T-helper 9 cell (primary cell): ENCODE results near the gene MIA.
A peak's percentile ranks its signal among the peaks of the same experiment; 100 is the strongest.
"Not testable (repeated sequence)": the region's sequence is repeated elsewhere in the genome, so short reads cannot be mapped to it uniquely, and the experiment has no call there.

Source experiments
- DNase-seq: peaks from one replicate; pipeline ENCODE4 v3.0.0-alpha.2; 2020
- total RNA-seq, 2 donors: gene quantifications; one replicate each; lab custom pipeline; 2026; lab: John Stamatoyannopoulos, UW

The MIA gene
- total RNA-seq = 0 to 0.07 reads per million in 2 donors

DNA sequence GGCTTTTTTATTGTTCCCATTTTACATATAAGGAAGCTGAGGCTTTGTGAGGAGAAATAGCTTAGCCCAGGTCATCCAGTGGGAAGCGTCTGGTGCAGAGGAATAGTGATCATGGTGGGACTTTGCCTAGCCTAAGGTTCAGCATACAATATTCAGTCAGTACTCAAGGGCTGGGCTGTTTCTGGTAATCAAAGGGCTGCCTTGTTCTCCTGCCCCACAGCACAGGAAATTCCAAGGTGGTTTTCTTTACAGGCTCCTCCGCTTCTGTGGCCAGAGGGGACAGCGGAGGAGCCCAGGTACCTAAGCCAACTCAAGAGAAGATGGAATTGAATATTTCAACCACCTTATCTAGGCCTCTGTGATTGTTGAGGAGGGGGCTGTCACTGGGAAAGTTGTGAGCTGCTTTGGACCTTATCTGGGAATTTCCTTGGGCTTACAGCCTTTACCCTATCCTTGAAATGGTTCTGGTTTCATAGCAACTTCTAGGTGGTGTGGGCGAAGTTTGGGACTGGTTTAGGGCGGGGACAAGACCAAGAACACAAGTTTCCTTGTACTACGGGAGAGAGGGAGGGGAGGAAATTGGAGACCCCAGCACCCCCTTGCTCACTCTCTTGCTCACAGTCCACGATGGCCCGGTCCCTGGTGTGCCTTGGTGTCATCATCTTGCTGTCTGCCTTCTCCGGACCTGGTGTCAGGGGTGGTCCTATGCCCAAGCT is at the start of gene MIA:
MIA (plus strand) TSS at position 606 of the 716 bp plus-strand sequence; CDS start at position 628, 22 bp downstream.
- no peak for DNase-seq

DNA sequence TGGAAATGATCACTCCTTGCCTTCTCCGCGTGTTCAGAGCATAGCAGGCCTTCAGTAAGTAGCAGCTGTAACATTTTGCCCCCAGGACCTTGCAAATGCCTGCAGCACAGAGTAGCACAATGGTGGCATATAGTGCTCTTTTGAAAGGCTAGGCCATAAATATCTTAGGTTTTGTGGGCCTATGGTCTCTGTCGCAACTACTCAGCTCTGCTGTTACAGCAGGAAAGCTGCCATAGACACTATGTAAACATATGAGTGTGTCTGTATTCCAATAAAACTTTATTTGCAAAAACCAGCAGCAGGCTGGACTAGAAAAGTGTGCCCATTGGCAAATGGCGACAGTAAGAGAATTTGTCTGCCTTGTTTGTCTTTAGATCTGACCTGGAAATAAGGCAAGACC is 49.0 kb upstream of the MIA start:
- no peak for DNase-seq

DNA sequence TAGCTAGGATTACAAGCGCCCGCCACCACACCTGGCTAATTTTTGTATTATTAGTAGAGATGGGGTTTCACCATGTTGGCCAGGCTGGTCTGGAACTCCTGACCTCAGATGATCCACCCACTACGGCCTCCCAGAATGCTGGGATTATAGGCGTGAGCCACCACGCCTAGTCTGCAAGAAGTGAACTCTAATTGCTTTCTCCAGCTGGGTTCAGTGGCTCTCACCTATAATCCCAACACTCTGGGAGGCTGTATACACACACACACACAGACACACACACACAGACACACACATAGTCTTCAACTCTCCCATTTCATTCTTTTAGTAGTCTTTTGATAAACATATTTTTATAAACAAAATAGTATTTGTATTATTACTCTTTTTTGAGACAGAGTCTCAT is 45.3 kb upstream of the MIA start:
- DNase-seq = not testable (repeated sequence)

DNA sequence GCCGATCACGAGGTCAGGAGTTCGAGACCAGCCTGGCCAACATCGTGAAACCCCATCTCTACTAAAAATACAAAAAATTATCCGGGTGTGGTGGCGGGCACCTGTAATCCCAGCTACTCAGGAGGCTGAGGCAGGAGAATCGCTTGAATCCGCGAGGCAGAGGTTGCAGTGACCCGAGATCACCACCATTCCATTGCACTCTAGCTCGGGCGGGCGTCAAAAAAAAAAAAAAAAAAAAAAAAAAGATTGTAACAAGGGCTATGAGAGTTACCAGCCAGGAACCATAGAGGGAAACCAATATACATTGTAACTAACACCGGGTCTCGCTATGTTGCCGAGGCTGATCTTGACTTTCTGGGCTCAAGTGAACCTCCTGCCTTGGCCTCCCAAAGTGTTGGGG is 43.0 kb upstream of the MIA start:
- DNase-seq = not testable (repeated sequence)

DNA sequence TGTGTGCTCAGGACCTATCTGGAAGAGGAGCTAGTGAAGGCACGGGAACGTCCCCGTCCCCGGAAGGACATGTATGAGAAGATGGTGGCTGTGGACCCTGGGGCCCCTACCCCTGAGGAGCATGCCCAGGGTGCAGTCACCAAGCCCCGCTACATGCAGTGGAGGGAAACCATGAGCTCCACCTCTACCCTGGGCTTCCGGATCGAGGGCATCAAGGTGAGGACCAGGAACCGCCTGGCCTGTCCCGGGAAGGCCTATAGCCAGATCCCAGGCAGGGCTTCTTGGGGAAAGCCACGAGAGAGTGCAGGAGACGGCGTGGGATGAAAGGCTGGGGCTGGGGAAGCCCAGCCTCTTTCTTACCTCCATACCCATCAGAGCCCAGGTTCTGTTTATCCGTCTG is 42.2 kb upstream of the MIA start:
- DNase-seq = no peak

DNA sequence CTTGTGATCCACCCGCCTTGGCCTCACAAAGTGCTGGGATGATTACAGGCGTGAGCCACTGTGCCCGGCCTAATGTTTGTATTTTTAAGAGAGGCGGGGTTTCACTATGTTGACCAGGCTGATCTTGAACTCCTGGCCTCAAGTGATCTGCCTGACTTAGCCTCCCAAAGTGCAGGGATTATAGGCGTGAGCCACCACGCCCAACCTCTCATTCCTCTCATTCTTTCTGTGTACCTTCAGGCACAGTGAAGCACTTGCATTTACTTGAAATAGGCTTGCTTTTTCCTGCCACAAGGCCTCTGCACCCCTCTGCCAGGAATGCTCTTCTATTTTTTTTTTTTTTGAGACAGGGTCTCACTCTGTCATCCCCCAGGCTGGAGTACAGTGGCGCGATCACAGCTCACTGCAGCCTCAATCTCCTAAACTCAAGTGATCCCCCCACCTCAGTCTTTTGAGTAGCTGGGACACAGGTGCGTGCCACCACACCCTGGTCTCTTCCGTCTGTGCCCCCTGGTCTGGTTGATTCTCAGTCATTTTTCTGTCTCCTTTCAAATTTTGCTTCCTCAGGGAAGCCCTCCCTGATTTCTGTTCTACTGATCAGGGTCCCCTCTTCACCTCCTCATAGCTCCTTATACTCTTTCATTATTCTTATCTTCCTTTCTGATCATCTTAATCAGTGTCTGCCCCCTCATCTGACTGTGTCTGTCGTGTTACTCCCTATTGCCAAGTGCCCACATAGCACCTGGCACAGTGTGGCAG is 40.1 kb upstream of the MIA start:
- no peak for DNase-seq

DNA sequence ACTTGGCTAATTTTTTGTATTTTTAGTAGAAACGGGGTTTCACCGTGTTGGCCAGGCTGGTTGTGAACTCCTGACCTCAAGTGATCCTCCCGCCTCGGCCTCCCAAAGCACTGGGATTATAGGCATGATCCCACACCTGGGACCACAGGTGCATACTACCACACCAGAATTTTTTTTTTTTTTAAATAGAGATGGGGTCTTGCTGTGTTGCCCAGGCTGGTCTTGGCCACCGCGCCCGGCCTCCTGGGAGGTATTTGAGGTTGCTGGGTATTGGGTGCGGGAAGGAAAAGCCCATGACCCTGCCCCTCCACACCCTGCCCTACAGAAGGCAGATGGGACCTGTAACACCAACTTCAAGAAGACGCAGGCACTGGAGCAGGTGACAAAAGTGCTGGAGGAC is 38.7 kb upstream of the MIA start:
- no peak for DNase-seq

DNA sequence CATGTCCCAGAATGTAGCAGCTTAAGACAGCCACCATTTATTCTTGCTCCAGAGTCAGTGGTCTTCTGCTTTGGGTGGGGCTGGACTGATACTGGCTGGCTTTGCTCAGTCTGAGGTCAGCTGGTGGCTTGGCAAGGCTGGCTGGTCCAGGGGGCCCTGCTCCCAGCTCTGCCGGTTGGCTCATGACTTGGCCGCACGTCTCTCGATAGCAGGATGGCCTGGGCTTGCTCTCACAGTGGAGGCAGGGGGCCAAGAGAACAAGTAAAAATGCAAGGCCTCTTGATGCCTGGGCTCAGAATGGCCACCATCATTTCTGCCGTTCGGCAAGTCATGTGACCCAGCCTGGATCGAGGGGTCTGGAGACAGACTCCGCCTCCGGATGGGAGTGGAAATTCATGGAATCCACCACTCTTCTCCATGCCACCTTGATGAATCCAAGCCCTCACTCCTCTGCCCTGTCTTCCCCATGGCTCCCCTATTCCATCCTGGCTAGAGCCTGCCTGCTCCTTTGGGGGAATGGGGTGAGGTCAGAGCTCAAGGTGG is 38.1 kb upstream of the MIA start:
- no peak for DNase-seq

DNA sequence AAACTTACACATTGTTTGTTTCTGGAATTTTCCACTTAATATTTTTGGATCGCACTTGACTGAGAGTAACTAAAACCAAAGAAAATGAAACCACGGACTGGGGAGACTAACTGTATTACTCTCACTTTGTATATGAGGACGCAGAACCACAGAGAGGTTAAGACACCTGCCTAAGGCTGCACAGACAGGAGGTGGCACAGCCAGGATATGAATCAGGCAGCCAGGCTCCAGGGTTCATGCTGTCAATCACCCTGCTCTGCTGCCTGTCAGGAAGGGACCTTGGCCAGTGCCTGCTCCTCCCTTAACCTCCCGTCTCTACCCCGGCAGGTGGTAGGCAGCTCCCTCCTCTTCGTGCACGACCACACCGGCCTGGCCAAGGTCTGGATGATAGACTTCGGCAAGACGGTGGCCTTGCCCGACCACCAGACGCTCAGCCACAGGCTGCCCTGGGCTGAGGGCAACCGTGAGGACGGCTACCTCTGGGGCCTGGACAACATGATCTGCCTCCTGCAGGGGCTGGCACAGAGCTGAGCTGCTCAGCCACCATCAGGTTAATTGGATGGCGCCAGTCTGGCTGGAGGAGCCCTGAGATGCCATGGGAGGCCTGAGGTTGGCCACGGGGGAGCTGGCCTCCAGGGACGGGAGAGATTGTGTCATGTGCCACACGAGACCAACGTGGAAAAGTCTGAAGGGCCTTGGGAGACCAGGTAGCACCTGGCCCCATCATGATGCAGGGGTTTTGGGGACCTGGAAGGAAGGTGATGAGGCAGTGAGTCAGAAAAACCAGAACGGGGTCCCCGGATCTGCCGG is 36.1 kb upstream of the MIA start:
- DNase-seq = no peak

DNA sequence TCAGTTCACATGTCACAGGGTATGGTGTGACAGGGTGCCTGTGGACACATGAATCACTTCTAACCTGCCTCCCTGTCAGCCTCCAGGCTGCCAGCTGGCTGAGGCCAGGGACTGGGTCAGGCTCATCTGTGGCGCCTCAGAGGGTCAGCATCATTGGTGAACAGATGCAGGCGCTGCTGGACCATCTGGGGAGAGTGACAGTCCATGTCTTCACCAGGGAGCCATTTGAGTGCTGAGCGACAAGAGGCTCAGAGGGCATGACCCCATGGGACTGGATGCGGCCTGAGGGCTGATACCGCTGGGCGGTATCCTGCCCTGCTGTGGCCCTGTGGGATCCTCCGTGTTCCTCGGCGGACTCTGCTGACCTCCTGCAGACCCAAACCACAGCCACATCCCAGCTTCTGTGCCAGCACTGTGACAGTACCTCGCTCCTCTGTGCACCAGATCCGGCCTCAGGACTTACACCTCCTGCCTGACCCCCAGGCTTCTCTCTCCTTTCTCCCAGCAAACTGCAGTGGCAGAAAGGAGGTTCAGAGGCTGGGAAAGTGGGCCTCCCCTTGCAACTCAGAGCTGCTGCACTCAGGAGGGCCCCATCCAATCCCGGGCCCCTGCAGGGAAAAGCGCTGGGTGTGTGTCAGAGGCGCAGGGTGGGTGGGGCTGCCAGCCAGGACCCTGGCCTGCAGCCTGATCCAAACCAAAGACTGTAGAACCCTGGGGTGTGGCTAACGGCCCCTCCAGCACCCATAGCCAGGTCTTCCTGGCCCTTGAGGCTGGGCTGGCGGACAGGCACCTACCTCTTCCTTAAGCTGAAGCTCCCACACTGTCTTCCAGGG is 35.2 kb upstream of the MIA start:
- no peak for DNase-seq

DNA sequence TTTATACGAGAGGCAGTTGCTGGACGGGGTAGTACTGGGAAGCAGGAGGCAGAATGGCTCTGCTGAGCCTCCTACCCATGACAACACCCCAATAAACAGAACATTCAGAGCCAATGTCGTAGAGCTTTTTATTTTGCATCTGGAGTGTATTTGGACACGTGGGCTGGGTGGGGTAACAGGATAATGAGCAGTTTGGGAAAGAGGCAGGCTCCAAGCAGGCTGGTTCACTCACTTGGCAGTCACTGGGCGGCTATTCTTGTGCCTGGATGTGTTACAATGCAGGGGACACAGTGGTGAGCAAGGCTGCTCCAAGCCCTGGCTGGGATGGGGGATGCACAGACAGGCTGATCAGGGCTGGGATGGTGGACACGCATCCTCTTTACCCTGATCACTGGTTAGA is 34.6 kb upstream of the MIA start:
- DNase-seq = no peak

DNA sequence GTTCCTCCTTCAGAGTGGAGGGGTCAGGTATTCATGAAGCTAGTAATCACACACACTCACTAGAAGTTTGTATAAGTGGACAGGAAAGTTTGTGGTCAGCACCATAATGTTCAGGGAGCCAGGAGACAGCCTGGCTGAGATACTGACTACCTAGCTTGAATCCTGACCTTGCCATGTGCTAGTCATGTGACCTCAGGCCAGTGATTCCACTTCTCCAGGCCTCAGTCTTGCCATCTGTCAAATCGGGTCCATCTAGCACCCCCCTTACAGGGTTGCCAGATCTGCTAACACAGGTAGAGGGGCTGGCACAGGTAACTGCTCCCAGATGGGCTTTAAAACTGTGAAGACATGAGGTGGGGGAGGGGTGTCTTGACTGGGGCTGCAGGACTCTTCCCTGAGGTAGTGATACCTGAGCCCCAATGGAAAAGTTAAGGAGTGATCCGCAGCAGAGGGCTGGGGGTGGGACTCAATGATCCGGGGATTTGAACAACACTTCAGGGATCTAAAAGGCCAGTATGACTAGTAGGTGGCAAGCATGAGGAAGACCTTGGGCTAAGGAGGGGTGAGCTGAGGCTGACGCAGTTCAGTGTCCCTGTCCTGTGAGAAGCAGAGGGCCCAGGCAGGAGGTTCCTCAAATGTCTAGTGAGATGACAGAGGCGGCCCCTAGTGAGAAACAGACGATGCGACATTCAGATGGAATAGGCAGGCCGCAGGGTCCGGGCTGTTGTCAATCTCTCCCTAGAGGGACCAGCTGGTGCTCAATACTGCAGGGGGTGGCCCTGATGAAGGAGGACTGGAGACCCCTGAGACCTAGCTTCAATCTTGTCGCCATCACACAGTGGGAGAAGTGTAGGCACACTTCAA is 33.6 kb upstream of the MIA start:
- no peak for DNase-seq

DNA sequence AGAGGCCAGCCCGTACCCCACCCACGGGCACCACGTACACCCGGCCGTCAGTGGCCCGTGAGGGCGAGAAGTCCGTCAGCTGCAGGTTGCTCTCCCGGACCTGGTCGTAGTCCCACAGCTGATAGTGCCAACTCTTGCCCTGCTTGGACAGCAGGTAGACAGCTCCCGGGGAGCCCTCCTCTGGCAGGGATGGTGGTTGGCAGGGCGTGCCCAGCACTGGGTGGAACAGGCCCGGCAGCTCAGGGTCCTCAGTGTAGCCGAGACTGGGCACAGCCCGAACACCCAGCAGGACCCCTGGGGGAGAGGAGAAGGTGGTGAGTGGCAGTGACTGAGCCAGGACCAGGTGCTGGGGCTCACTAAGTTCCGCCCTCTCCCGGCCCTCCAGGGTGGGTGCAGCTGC is 32.8 kb upstream of the MIA start:
- DNase-seq = no peak

DNA sequence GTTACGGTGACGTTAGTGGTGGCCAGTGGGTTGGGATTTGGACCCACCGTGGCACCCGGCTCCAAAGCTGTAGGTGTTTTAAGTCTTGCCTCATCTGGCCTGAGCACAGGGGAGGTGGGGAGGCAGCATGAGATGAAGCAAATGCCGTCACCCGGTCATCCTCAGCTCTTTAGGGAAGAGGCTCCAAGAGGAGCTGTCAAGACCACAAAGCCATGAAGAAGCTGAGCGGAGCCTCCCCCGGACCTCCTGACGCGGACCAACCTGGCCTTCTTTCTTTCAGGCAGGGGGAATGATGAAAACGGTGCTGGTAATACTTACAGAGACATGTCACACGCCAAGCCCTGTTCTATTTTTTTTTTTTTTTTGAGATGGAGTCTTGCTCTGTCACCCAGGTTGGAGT is 32.4 kb upstream of the MIA start:
- DNase-seq = no peak

DNA sequence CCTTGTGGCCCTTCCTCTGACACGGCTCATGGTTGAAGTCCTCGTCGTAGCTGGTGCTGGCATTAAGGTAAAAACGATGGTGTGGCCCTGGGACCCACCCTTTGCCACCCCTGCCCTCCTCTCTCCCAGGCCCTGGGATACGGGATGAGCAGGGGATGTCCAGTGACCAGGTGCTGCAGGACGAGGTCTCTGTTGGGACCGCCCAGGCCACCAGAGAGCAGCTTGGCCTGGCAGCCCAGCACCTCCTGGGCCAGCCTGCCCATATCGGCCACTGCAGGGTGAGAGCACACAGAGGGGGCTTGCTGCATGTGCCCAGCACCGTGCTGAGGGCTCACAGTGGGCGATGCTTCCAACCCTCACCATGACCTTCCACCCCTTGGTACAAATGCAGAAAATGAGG is 31.4 kb upstream of the MIA start:
- DNase-seq = no peak

DNA sequence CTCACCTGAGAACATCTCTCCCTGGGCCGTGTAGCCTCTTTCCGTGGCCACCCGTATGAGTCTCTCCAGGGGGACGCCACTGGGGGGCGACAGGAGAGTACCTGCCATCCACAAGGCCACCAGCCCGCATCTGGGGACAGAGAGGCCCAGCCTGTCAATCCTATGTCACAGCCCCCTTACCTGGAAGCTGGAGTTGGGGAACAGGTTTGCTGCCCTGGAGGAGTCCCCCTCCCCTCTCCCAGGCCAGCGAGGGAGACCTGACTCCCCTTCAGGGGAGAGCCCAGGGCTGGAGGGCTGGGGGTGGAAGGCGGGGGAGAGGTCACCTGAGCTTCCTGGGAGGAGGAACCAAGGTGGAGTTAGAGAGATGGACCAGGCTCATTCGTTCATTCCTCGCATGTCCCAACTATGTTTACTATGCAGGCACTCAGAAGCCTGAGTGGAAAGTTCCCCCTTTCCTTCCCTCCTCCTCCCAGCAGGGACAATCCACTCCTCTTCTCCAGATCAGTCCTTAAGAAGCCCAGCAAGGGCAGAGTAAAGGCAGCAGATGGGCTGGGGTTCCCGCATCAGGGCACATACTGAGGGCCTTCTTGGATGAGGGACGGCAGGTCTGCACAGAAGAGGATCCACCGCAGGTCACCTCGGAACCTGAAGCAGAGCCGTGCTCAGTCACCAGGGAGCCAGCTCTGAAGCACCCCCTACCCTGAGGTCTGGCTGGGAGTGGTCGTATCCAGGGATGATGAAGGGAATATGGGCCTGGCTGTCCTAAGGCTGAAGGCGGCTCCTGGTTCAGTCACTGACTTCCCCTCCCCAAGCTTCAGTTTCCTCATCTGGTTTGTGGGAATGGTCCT is 30.5 kb upstream of the MIA start:
- DNase-seq = no peak

DNA sequence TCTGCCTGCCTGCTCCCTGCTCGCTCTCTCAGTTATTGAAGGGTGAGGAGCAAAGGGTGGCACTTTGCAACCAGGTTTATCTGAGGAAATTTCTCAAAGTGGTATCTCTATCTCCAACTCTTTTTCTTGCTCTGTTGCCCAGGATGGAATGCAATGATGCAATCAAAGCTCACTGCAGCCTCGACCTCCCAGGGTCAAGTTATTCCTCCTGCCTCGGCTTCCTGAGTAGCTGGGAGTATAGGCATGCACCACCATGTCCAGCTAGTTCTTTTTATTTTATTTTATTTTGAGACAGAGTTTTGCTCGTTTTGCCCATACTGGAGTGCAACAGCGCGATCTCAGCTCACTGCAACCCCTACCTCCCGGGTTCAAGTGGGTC is 29.9 kb upstream of the MIA start:
- no peak for DNase-seq

DNA sequence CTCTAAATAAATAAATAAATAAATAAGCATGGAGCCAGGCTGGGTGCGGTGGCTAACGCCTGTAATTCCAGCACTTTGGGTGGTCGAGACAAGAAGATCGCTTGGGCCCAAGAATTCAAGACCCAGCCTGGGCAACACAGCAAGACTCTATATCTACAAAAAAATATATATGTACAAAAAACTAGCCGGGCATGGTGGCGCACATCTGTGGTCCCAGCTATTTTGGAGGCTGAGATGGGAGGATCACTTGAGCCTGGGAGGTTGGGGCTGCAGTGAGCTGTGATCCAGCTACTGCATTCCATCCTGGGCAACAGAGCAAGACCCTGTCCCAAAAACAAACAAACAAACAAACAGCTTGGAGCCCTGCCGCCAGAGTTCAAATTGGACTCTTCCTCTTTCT is 27.8 kb upstream of the MIA start:
- DNase-seq = no peak

DNA sequence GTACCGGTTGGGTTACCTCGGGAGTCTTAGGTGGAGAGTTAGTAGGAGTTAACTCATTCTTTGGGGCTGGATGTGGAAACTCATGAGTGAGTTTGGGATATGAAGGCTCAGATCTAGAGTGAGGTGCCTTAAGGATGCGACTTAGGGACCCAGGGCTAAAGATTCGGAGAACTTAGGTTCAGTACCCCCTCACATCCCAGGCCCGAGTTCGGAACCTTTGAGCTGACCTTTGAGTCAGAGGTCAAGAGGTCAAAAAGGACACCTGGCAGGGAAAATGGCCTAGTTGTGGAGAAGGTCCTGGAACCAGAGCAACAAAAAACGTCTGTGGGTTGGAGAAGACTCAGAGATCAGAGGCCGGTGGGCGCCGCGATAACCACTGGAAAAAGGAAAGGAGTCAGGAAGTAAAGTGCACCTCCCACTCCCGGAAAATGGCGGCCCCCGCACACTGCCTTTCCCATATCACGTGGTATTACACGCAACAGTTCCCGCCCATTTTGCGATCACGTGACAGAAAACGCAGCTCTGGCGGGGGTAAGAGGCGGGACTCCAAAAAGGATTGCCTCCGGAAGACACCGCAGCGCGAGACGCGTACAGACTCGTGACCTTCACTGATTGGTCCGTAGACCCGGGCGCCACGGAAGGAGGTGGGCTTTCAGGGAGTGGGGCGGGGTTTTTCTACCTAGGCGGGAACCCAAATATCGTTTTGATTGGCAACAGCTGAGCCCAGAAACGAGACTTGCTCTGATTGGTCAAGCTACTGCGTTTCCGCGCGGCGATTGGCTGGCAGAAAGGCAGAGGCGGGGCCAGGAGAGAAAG is 25.1 kb upstream of the MIA start, which contains the start of gene ACTMAP:
ACTMAP (minus strand) TSS at position 420 of the 816 bp plus-strand sequence. CDS start 674 bp downstream, outside the sequence.
- peak; percentile 98 for DNase-seq
